Measurements from ENCODE around the gene RPS26.

DNA sequence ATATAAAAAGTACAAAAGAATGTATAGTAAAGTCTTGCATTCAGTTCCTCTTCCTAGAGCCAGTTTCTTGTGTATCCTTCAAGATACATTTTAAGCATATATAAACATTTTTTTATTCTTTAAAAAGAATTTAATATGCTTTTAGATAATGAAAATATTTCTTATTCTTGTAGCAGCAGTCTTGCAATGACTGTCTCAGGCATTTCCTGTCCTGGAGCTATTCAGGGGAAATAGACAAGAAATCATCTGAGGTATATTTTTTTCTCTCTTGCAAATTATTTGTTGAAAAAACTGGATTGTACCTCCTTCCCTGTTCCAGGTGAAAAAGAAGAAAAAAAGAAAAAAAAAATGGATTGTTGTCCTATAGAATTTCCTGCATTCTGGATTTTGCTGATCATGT, 21.3 kb downstream of the RPS26 start:
- TF ChIP-seq, protein P1, sequence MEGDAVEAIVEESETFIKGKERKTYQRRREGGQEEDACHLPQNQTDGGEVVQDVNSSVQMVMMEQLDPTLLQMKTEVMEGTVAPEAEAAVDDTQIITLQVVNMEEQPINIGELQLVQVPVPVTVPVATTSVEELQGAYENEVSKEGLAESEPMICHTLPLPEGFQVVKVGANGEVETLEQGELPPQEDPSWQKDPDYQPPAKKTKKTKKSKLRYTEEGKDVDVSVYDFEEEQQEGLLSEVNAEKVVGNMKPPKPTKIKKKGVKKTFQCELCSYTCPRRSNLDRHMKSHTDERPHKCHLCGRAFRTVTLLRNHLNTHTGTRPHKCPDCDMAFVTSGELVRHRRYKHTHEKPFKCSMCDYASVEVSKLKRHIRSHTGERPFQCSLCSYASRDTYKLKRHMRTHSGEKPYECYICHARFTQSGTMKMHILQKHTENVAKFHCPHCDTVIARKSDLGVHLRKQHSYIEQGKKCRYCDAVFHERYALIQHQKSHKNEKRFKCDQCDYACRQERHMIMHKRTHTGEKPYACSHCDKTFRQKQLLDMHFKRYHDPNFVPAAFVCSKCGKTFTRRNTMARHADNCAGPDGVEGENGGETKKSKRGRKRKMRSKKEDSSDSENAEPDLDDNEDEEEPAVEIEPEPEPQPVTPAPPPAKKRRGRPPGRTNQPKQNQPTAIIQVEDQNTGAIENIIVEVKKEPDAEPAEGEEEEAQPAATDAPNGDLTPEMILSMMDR (IDR thresholded peaks at IDR 0.05; ENCODE audit: poor library complexity, severe bottlenecking): no peak
- no peak for TF ChIP-seq POLR2AphosphoS5 (IDR thresholded peaks at IDR 0.05)

Measured in neural cell (in vitro differentiated cells).